Embryonic facial prominence (tissue), 1 donor: Measurements from ENCODE around the gene SERTAD1.
"Not testable (repeated sequence)": the region's sequence is repeated elsewhere in the genome, so short reads cannot be mapped to it uniquely, and the experiment has no call there.

Experiments
- DNase-seq: peaks from one replicate; pipeline ENCODE4 v3.0.0-alpha.2; 2016; ENCODE audit errors: extremely low spot score

SERTAD1 gene, protein sequence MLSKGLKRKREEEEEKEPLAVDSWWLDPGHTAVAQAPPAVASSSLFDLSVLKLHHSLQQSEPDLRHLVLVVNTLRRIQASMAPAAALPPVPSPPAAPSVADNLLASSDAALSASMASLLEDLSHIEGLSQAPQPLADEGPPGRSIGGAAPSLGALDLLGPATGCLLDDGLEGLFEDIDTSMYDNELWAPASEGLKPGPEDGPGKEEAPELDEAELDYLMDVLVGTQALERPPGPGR

DNA sequence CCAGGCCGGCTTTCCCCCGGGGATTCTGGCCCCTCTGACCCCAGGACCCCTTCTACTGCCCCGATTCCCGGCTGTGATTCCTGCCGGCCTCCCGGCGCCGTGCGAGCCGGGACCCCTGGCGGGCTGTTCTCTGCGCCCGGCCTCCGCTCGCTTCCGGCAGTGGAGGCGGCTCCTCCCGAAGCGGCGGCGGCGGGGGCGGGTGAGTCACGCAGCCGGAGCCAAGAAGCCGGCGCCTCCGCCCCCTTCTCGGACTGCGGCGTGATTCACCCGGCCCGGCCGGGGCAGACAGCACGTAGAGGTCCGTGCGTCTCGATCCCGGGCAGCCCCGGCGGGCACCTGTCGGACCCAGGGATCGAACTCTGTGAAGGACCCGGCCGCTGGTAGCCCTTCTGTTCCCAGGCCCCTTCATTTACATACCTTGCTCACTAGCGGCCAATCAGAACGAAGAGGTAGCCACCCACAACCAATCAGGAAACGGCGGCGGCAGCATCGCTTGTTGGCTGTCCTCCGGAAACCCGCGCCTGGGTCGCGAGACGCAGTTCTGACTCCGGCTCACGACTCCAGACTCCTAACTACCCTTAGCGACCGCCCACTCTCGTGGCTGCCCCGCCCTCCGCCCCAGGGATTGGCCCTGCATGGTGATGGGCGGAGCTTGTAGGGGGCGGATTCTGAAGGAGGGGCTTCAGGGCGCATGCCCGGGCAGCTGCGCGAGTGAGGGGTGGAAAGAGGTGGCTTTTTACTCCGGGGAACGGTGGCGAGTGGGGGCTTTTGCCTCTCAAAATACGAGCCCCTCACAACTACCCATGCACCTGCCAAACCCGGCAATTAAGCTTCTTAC lies at the start of gene SERTAD1:
SERTAD1 (minus strand) TSS at position 543 of the 838 bp plus-strand sequence. CDS start 2,446 bp downstream, outside the sequence.
- DNase-seq = peak; percentile 100

DNA sequence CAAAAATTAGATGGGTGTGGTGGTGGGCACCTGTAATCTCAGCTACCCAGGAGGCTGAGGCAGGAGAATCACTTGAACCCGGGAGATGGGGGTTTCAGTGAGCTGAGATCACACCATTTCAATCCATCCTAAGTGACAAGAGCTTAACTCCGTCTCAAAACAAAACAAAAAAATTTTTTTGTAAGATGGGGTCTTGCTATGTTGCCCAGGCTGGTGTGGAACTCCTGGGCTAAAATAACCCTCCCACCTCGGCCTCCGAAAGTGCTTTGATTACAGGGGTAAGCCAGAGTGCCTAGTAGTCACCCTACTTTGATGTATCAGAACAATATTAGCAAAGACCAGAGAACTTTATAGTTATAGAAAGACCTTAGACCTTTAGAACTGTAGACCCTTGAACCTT lies 48.9 kb upstream of the SERTAD1 start:
- DNase-seq = no peak

DNA sequence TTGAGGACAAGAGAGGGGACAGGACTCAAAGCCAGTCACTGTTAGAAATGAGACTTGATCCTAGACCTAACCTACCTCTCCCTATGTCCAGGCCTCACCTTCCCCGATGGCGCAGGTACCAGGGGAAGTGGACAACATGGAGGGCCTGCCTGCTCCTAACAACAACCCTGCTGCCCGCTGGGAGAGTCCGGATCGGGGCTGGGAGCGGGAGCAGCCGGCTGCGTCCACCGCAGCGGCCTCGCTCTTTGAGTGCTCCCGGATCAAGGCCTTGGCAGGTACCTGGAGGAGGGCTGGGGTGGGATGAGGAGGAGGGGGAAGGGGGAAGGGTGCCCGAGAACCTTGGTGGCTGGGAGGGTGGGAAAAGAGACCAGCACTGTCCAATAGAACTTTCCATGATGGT lies 46.7 kb upstream of the SERTAD1 start:
- DNase-seq = no peak

DNA sequence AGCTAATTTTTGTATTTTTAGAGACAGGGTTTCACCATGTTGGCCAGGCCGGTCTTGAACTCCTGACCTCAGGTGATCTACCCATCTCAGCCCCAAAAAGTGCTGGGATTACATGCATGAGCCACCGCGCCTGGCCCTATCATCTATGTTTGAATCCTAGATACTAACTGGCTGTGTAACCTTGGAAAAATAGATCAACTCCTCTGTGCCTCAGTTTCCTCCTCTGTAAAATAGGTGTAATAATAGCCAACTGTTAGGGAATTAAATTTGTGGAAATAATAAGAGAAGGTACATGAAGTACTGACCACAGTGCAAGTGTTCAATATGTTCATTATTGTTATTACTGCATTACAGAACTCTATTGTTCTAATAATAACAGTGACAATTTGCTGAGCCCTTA lies 45.3 kb upstream of the SERTAD1 start:
- DNase-seq = no peak

DNA sequence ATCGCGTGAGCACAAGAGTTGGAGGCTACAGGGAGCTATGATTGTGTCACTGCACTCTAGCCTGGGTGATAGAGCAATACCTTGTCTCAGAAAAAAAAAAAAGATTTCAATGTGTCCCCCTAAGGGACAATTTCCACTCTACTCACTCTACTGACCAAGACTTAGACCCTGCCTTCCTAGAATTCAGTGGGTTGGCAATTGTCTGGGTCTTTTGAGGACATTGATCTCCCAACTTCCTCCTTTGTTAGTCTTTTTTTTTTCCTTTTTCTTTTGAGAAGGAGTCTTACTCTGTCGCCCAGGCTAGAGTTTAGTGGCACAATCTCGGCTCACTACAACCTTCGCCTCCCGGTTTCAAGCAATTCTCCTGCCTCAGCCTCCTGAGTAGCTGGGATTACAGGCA lies 43.2 kb upstream of the SERTAD1 start:
- no peak for DNase-seq

DNA sequence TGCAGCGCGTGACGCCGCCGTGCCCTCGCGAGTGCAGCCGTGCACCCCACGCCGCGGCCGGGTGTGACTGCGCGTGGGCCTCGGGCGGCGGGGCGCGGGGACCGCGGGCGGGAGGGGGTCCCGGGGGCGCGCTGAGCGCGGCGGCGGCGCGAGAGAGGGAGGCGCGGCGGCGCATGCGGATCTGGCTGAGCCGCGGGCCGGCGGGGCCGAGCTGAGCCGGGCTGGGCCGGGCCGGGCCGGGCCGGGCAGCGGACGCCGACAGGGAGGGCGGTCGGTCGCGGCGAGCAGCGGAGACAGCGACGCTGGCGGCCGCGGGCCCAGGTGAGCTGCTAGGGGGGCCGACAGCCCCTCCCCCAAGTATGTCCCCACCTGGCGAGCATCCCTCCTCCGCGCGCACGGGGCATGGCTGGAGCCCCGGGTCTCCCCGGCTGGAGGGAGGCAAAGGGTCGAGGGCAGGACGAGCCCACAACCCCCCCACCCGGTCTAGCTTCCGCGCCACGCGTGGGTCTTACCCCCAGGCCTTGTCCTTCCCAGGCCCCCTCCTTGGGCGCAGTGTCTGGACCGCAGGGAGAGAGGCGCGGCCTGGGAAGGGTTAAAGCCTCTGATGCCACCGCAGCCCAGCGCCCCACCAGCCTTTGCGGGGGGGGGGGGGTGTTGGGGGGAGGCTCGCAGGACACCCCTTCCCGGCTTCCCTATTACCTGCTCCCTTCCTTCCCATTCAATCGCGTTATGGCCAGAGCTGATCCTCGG lies 41.4 kb upstream of the SERTAD1 start, which contains the start of gene SPTBN4:
SPTBN4 (plus strand) TSS at position 17 of the 750 bp plus-strand sequence. CDS start 5,621 bp downstream, outside the sequence.
- DNase-seq = no peak

DNA sequence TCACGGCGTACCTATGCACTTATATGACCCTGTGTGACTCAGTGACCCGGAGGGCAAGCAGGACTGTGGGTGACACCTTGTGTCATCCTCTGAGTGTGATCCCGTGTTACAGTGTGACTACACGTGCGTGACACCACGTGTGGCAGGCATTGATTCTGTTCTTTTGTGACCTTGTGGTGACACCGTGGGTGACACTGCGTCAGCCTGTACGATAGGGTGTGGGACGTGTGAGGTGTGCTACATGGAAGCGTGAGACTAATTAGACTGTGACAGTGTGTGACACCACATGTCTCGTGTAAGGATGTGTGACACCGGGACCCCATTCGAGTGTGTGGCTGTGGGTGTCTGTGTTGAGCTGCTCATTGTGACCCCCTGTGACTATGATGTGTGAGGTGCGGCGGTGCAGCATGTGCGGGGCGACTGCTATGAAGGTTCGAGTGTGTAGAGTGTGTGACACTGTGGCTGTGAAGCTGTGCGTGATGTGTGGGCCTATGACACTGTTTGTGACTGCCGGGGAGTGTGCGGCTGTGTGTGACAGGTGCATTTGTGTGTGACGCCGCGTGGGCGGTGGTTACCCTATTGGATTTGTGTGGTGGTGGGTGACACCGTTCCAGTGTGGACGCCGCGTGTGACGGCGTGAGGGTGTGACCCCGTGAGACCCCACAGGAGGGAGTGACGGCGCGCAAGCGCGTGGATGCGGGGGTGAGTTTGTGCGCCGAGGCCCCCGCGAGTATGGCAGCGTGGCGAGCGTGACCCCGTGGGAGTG lies 40.6 kb upstream of the SERTAD1 start:
- peak; percentile 21 for DNase-seq

DNA sequence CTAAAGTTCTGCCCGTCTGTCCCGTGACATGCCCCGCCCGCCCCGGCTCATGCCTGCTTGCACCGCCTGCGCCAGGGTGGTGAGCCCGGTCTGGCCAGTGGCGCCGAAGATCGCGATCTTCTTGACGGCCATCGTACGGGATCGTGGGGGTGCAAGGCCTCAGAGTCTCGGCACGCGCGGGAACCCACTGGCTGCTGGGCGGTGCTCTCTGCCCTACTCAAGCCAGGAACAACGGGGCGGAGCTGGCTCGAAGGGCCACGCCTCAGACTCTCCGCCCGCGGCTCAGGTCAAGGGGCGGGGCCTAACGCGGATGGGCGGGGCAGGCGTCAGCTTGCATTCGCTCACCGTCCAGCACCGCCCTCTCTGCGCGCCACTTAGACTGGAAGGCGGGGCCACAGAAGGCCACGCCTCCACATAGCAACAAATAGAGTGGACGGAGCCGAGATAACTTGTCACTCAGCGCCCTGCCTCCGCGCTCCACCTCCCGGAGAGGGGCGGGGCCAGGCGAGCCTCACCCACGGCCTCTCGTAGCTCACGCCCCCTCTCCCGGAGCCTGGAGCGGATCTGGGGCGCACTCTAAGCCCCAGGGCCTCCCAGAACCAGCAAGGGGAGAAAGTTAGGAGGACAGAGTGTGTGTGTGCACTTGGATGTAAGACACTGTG lies 39.9 kb upstream of the SERTAD1 start, which contains the start of gene BLVRB:
BLVRB (minus strand) TSS at position 189 of the 662 bp plus-strand sequence; CDS start at position 132, 57 bp downstream.
- peak; percentile 94 for DNase-seq

DNA sequence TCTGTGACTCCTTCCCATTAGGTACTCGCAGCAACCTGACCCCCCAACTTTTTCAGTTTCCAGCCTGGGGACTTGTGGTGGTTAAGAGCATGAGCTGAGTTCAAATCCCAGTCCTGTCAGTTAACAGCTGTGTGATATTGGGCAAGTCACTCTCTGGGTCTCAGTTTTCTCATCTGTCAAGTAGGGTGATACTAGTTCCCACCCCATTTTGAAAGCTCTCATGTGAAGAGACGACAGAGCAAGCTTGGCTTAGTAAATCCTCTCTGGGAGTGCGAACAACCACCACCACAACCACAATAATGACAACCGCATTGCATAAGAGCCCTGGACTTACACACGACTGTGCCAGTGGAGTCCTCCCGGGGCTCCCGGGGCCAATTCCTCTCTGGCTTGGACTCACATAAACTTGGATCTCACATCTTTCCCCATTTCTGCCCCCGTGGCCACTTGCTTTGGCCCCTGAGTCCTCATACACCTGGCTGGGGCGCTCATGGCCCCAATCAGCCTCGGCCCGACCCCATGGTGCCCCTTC lies 39.3 kb upstream of the SERTAD1 start:
- DNase-seq = no peak

DNA sequence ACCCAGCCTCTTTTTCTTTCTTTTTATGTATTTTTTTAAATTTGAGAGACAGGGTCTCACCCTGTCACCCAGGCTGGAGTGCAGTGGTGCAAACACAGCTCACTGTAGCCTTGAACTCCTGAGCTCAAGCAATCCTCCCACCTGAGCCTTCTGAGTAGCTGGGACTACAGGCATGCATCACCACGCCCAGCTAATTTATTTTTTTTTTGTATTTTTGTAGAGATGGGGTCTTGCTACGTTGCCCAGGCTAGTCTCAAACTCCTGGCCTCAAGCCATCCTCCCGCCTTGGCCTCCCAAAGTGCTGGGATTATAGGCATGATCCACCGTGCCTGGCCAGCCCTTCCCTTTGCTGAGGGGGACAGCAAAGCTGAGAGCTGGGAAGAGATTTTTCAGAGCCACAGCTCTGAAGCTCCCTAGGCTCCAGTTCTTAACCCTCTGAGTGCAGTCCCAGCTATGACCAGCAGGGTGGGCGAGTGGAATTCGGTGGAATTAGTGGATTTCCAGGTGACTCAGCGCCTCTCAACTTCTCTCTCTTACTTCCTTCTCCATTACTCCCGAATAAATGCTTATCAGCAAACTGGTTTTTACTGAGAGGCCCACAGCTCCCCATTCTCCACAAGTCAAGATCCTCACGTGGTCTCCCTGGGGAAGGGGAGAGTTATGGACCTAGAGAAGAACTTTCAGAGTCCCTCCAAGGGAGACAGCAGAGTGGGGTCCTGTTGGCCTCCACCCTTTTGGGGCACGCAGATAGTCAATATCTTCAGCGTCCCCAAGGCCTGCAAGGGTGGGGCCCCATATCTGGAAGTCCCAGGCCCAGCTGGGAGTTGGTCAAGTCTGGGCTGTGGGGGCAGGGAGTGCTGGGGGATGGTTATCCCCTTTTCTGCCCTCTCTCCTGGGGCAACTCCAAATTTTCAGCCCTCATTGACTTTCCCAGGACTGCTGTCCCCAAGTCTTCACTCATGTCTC lies 38.5 kb upstream of the SERTAD1 start:
- DNase-seq = peak; percentile 52

DNA sequence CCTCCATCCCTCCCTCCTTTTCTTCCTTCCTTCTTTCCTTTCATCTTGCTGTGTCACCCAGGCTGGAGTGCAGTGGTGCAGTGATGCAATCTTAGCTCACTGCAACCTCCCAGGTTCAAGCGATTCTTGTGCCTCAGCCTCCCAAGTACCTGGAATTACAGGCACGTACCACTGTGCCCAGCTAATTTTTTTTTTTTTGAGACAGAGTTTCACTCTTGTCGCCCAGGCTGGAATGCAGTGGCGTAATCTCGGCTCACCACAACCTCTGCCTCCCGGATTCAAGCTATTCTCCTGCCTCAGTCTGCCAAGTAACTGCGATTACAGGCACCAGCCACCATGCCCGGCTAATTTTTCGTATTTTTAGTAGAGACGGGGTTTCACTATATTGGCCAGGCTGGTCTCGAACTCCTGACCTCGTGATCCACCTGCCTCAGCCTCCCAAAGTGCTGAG lies 37.8 kb upstream of the SERTAD1 start:
- DNase-seq = not testable (repeated sequence)

DNA sequence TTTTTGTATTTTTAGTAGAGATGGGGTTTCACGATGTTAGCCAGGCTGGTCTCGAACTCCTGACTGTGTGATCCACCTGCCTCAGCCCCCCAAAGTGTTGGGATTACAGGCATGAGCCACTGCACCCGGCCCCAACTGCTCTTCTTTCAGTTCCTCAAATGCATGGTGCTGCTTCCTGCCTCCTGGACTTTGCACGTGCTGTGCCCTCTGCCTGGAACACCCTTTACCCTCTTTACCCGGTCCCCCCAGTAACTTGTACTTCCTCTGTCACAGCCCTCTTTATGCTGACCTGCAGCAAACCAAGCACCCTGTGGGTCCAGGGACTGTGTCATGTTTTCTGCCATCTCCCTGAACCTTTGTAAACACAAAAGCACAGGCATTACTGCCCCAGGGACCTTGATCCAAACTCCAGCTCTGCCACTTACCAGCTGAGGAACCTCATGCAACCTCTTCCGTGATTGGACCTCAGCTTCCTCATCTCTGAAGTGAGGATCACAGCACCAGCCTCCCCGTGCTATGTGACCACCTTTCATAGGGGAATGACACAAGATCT lies 36.0 kb upstream of the SERTAD1 start:
- no peak for DNase-seq

DNA sequence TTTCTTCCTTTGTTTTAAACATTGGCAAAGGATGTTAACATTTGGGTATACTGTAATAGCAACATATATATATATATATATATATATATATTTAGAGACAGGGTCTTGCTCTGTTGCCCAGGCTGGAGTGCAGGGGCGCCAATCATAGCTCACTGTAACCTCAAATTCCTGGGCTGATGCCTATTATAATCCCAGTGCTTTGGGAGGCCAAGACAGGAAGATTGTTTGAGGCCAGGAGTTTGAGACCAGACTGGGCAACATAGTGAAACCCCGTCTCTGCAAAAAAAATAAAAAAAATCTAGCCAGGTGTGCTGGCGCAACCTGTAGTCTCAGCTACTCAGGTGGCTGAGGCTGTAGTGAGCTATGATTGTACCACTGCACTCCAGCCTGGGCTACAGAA lies 34.4 kb upstream of the SERTAD1 start:
- no peak for DNase-seq

DNA sequence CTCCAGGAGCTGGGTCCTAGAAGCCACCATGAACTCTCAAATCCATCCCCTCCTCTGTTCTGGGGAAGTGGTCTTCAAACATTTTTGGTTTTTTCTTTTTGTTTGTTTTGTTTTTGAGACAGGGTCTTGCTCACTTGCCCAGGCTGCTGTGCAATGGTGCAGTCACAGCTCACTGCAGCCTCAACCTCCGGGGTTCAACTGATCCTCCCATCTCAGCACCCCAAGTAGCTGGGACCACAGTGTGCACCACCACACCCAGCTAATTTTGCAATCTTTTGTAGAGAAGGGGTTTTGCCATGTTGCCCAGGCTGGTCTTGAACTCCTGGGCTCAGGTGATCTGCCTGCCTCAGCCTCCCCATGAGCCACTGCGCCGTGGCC lies 32.8 kb upstream of the SERTAD1 start:
- DNase-seq = no peak

DNA sequence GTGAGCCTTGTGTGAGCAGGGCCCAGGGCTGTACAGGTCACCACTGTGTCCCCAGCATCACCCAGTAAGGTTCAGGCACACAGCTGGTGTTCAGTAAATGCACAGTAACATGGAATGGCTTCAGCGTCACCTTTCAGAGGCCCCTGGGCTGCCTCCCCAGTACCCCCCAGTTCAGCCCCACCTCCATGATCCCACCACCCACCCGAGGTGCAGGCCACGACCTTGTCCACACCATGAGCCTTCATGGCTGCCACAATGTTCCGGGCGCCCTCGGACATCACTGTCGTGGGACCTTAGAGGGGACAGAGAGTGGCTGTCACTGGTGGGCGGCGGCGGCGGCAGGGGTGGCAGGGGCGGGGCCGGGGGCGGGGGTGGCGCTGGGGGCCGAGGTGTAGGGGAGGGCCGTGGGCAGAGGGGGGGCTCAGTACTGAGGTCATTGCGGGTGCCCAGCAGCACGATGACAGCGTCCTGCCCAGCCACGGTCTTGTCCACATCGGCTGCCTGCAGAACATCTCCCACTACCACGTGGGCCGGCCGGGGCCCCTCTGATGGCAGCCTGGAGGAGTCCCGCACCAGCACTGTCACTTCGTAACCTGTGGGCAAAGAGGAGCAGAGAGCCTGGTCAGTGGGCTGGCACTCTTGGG lies 32.3 kb upstream of the SERTAD1 start:
- DNase-seq = no peak

DNA sequence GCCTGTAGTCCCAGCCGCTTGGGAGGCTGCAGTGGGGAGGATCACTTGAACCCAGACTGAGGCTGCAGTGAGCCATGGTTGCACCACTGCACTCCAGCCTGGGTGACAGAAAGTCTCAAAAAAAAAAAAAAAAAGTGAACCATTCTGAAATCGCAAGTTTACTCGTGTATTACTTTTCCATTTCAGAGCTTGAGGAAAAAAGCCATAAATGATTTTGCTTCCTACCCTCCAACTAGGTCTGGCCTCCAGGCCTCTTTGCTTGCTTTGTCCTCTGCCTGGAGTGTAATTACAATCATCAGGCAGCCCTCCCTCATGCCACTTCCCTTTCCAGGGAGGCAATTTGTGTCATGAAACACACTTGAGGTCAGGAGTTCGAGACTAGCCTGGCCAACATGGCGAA lies 31.3 kb upstream of the SERTAD1 start:
- DNase-seq = no peak

DNA sequence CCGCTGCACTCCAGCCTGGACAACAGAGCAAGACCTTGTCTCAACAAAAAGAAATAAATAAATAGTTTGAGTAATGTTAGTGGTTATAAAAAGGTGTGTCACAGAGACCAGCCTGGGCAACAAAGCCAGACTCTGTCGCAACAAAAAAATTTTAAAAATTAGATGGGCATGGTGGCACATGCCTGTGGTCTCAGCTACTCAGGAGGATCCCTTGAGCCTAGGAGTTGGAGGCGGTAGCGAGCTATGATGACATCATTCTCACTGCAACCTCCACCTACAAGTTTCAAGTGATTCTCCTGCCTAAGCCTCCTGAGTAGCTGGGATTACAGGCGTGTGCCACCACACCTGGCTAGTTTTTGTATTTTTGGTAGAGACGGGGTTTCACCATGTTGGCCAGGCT lies 28.2 kb upstream of the SERTAD1 start:
- not testable (repeated sequence) for DNase-seq

DNA sequence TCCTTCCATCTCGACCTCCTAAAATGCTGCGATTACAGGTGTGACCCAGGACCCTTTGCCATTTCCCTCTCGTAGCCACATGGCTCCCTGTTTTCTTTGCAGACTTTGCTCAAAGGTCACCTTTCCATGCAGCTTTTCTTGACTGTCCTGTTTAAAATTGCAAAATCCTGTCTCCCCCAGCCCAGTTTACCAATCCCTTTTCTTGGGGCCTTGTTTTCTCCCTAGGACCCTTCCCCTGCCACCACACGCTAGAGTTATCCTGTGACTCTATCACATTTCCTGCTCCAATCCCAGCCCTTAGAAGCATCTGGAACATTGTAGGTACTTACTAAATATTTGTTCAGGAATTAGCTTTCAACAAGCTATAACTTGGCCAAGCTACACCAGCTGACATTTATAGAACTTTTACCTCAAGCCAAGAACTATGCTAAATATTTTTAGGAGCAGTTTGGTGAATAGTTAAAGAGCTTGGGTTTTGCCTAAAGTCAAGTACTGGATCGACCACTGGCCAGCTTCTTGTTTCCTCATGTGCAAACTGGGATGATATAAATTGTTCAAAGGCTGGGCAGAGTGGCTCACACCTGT lies 27.5 kb upstream of the SERTAD1 start:
- no peak for DNase-seq
